Fibroblast of lung (primary cell): ENCODE measurements around the gene P2RY13. TPM values are rescaled to one million over a fixed set of nuclear protein-coding genes. Genes with fewer than 3 reads are reported as not detected.
A peak's percentile ranks its signal among the peaks of the same experiment; 100 is the strongest.

ENCODE experiments used
- DNase-seq, 2 donors: peaks; one replicate each; pipeline versions ENCODE4 v3.0.0 to v3.0.0-alpha.2; 2010; ENCODE audit warnings: low read depth in 2 of 2
- H2AFZ ChIP-seq: 2 replicates; pipeline ENCODE4 v1.5.1; 2012; ENCODE audit warnings: low read length, control low read depth, inconsistent platforms
- H3K27ac ChIP-seq: 2 replicates; pipeline ENCODE4 v1.5.1; 2011; ENCODE audit warnings: low read length, control low read depth; ENCODE audit not compliant: insufficient read depth
- H3K27me3 ChIP-seq: 2 replicates; pipeline ENCODE4 v1.5.1; 2011; ENCODE audit warnings: mild to moderate bottlenecking, low read length; ENCODE audit not compliant: control insufficient read depth, insufficient read depth
- H3K36me3 ChIP-seq: 2 replicates; pipeline ENCODE4 v1.5.1; 2011; ENCODE audit warnings: low read length; ENCODE audit not compliant: control insufficient read depth, insufficient read depth
- H3K4me1 ChIP-seq: 2 replicates; pipeline ENCODE4 v1.5.1; 2011; ENCODE audit warnings: low read length; ENCODE audit not compliant: control insufficient read depth, insufficient read depth; ENCODE audit errors: extremely low read depth
- H3K4me2 ChIP-seq: 2 replicates; pipeline ENCODE4 v1.5.1; 2011; ENCODE audit warnings: low read length, control low read depth; ENCODE audit not compliant: insufficient read depth; ENCODE audit errors: extremely low read depth
- H3K4me3 ChIP-seq, 4 experiments: fragments of 200-600 bp in 1 of 4; sonication (generic) in 1 of 4; replicated peaks in 1 of 4; 2 replicates each; pipeline ENCODE4 v1.5.1; 2011 to 2016; ENCODE audit warnings: low read length in 4 of 4, low read depth in 3 of 4, mild to moderate bottlenecking in 3 of 4, control low read depth in 2 of 4, inconsistent platforms in 1 of 4, mixed read lengths in 1 of 4; ENCODE audit not compliant: insufficient read depth in 1 of 4; ENCODE audit errors: control extremely low read depth in 1 of 4
- H3K79me2 ChIP-seq: 2 replicates; pipeline ENCODE4 v1.5.1; 2012; ENCODE audit warnings: mild to moderate bottlenecking, low read length, inconsistent platforms; ENCODE audit not compliant: control insufficient read depth, insufficient read depth
- H3K9ac ChIP-seq: 2 replicates; pipeline ENCODE4 v1.5.1; 2011; ENCODE audit warnings: mild to moderate bottlenecking, low read length, control low read depth; ENCODE audit not compliant: insufficient read depth
- H3K9me3 ChIP-seq: 2 replicates; pipeline ENCODE4 v1.5.1; 2012; ENCODE audit warnings: low read depth, low read length; ENCODE audit not compliant: control insufficient read depth, insufficient read depth
- H4K20me1 ChIP-seq: 2 replicates; pipeline ENCODE4 v1.5.1; 2011; ENCODE audit warnings: low read length; ENCODE audit not compliant: control insufficient read depth, insufficient read depth; ENCODE audit errors: extremely low read depth
- CTCF ChIP-seq, 2 donors: IDR thresholded peaks in 1 of 2; conservative IDR thresholded peaks in 1 of 2; 1 replicate in 1 of 2; 2 replicates in 1 of 2; pipeline ENCODE4 v1.5.1; 2011 to 2012; ENCODE audit warnings: low read length in 2 of 2, control low read depth in 1 of 2, inconsistent platforms in 1 of 2, low read depth in 1 of 2, mild to moderate bottlenecking in 1 of 2
- EZH2 ChIP-seq: IDR thresholded peaks from 2 replicates; pipeline ENCODE4 v1.5.1; 2012; ENCODE audit warnings: low read length, control low read depth, mild to moderate bottlenecking; ENCODE audit errors: missing control alignments
- polyA plus RNA-seq, 2 donors: library from polyadenylated mRNA; depleted of rRNA in 1 of 2; stranded (reverse) in 1 of 2; unstranded in 1 of 2; fragments of >200 nt; gene quantifications; 2 replicates each; pipeline ENCODE4 v1.2.1, GENCODE V29; 2011 to 2012; ENCODE audit warnings: missing spikeins in 1 of 2
- total RNA-seq: library from RNA; depleted of rRNA; stranded (reverse); fragments of >200 nt; gene quantifications from 2 replicates; pipeline ENCODE4 v1.2.1, GENCODE V29; 2014

Gene P2RY13
- total and polyA plus RNA-seq, 2 donors (not counting 1 experiment from before 2014, with no cell fraction given), result 0.03 TPM; not detected in 1

GRCh38 chr3:151281671-151282324, 47.6 kb downstream of the P2RY13 start:
- Histone ChIP-seq H3K4me3 (no peak overlapping the region), H3K27ac (peak overlapping the region; percentile 10), H3K4me2 (no peak overlapping the region), H3K4me1 (peaks cover 4% of the 10 kb centered on the region), H2AFZ (no peak overlapping the region), H3K9me3 (no peaks in the 10 kb centered on the region), H4K20me1 (no peaks in the 10 kb centered on the region), H3K79me2 (no peaks in the 10 kb centered on the region), H3K36me3 (no peaks in the 10 kb centered on the region), H3K27me3 (no peaks in the 10 kb centered on the region), H3K9ac (no peak overlapping the region)
- no peak for TF ChIP-seq CTCF (conservative IDR thresholded peaks at IDR 0.05 in 1 of 2, IDR thresholded peaks at IDR 0.05 in 1 of 2; ENCODE audit: low read depth in 1 of 2, low read length in 2 of 2)
- TF ChIP-seq EZH2, result no peak
- DNase-seq, result peak; percentile 27 to 32

GRCh38 chr3:151278230-151278629, 51.1 kb downstream of the P2RY13 start, which contains the start of gene P2RY14:
P2RY14 (minus strand) TSS chr3:151278542; CDS start chr3:151214316, 64,226 bp downstream.
- Histone ChIP-seq H3K27ac (no peak within 1 kb of the TSS), H3K27me3 (no peaks in the 10 kb centered on the region), H3K79me2 (no peaks in the 10 kb centered on the region), H4K20me1 (no peaks in the 10 kb centered on the region), H3K4me1 (peaks cover under 1% of the 10 kb centered on the region), H3K9me3 (no peaks in the 10 kb centered on the region), H2AFZ (no peak within 1 kb of the TSS), H3K9ac (no peak within 1 kb of the TSS), H3K4me3 (no peak within 1 kb of the TSS), H3K36me3 (no peaks in the 10 kb centered on the region), H3K4me2 (no peak within 1 kb of the TSS)
- DNase-seq, result no peak
- TF ChIP-seq CTCF (conservative IDR thresholded peaks at IDR 0.05 in 1 of 2, IDR thresholded peaks at IDR 0.05 in 1 of 2; ENCODE audit: low read depth in 1 of 2, low read length in 2 of 2) (no peak), EZH2 (no peak)

- Histone ChIP-seq H3K4me2 (no peak overlapping the region), H3K4me3 (no peak overlapping the region), H2AFZ (no peak overlapping the region), H3K79me2 (no peaks in the 10 kb centered on the region), H3K36me3 (no peaks in the 10 kb centered on the region), H3K27ac (no peak overlapping the region), H3K27me3 (no peaks in the 10 kb centered on the region), H4K20me1 (no peaks in the 10 kb centered on the region), H3K9me3 (no peaks in the 10 kb centered on the region), H3K9ac (no peak overlapping the region), H3K4me1 (no peaks in the 10 kb centered on the region)
- no peak for DNase-seq
- TF ChIP-seq CTCF (conservative IDR thresholded peaks at IDR 0.05 in 1 of 2, IDR thresholded peaks at IDR 0.05 in 1 of 2; ENCODE audit: low read depth in 1 of 2, low read length in 2 of 2), result no peak
- TF ChIP-seq EZH2, result no peak
Measured at GRCh38 chr3:151276687-151277042, 52.7 kb downstream of the P2RY13 start.

Other genes starting within 250 kb of the P2RY13 start
- gene MED12L, start 243.9 kb downstream of the P2RY13 start, total RNA-seq, result 4.3 and 4.9 TPM in 2 replicates
- gene MED12L, start 243.9 kb downstream of the P2RY13 start, polyA plus RNA-seq, result 0.21 and 0.94 TPM in 2 replicates
- not detected in 2 replicates for gene GPR171, start 126.3 kb downstream of the P2RY13 start, total RNA-seq
- not detected in 2 replicates for gene GPR171, start 126.3 kb downstream of the P2RY13 start, polyA plus RNA-seq
- not detected in 2 replicates for gene P2RY14, start 51.0 kb downstream of the P2RY13 start, total RNA-seq
- gene P2RY14, start 51.0 kb downstream of the P2RY13 start, polyA plus RNA-seq, result 0.09 and 0.26 TPM in 2 replicates
- gene GPR87, start 12.7 kb downstream of the P2RY13 start, total RNA-seq, result 0.17 and 0.26 TPM in 2 replicates
- 0.05 and 0.11 TPM in 2 replicates for gene GPR87, start 12.7 kb downstream of the P2RY13 start, polyA plus RNA-seq
- 1.8 and 2.5 TPM in 2 replicates for gene P2RY12, start 55.2 kb upstream of the P2RY13 start, total RNA-seq
- gene P2RY12, start 55.2 kb upstream of the P2RY13 start, polyA plus RNA-seq, result 0.34 and 0.45 TPM in 2 replicates
- 45.9 and 55.0 TPM in 2 replicates for gene IGSF10, start 131.5 kb upstream of the P2RY13 start, total RNA-seq
- gene IGSF10, start 131.5 kb upstream of the P2RY13 start, polyA plus RNA-seq, result 2.8 and 5.1 TPM in 2 replicates